Activated CD4-positive, alpha-beta T cell treated with anti-CD3 and anti-CD28 coated beads, Interleukin-2, Interleukin-4, amounts not matched to agents 100 ng/mL and 50 ng/mL, durations not matched to agents 16 hours and 8 hours (primary cell): ENCODE results near the gene SYNE3.
A peak's percentile ranks its signal among the peaks of the same experiment; 100 is the strongest.

ENCODE experiments used
- DNase-seq: peaks from one replicate; pipeline ENCODE4 v3.0.0-alpha.2; 2020; ENCODE audit warnings: low spot score

Gene SYNE3

GRCh38 chr14:95540236-95540855 lies 23.9 kb upstream of the SYNE3 start:
- DNase-seq: no peak

DNA sequence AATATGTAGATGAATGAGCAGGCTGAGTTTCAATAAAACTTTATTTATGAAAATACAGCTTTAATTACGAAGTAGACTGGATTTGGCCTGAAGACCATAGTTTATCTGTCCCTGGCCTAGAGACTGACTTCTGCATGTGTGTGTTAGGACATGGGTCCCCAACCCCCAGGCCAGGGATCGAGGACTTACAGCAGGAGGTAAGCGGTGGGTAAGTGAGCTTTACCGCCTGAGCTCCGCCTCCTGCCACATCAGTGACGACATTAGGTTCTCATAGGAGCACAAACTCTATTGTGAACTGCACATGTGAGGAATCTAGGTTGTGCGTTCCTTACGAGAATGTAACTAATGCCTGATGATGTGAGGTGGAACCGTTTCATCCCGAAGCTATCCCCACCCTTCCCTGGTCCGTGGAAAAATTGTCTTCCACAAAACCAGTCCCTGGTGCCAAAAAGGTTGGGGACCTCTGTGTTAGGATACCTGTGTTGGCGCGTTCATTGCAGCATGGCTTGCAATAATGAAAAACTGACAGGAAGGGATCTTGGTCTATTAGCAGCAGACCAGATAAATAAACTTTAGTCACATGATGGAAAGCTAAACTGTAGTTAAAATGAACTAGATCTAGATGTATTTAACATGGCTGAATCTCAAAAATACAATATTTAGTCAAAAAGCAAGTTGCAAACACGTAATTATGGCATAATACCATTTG lies 22.5 kb upstream of the SYNE3 start:
- DNase-seq: no peak

DNA sequence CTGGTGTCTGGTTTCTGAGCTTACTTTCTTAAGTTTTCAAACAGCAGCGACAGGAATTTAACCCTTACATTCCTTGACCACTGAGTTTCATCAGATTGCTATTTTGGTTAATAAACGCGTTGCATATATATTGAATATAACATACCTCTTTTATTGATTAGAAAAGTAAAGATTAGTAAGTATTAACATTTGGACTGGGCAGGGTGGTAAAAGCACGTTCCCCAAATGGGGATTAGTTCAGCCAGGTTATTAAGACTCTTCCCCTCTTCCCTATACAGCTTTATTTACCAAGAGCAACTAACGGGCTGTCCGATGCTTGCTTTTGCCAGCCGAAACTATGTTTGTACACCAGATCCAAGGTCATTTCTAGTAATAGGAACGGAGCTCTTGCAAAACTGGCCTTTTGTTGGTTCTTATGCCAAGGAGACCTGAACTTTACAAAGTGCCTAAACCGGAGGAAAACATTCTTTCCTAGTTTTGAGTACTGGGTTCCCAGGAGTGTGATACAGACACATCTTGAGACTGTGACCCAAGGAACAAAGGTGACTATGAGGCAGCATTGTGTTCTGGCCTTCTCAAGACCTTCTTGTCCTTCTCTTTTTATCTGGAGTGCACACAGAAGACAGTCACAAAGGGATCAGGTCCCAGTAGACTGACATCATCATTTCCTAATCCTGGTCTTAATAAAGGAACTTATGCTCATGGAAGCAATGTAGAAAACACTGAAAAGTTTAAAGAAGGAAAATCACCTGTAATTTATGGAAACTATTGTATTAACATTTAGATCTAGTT lies 21.0 kb upstream of the SYNE3 start:
- DNase-seq: no peak

DNA sequence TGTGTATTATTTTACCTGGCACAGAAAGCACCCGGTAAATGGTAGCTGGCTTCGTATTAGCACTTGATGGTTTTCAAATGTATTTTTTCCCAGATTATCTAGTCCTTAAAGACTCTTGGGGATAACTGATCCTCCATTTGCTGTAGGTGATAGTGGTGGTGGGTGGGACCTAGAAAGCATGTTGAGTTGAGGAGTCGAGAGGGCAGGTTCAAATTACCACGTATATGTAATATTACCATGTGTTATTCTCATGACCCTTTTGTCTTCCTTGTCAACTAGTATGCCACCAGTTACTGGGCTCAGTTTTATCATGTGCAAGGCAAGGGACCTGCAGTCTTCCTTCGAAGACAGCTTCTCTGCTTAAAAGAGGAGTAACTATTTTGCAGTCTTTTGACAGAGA lies 20.2 kb upstream of the SYNE3 start:
- DNase-seq: no peak

GRCh38 chr14:95536036-95536593 lies 19.7 kb upstream of the SYNE3 start:
- DNase-seq: no peak

GRCh38 chr14:95535226-95536021 lies 19.0 kb upstream of the SYNE3 start:
- DNase-seq: no peak

- DNase-seq: peak; percentile 100
Measured at GRCh38 chr14:95534299-95535225, 18.1 kb upstream of the SYNE3 start, which contains the start of gene GLRX5. TSS of gene GLRX5 (plus strand) at chr14:95535050. CDS start at chr14:95535090, 40 bp downstream.

DNA sequence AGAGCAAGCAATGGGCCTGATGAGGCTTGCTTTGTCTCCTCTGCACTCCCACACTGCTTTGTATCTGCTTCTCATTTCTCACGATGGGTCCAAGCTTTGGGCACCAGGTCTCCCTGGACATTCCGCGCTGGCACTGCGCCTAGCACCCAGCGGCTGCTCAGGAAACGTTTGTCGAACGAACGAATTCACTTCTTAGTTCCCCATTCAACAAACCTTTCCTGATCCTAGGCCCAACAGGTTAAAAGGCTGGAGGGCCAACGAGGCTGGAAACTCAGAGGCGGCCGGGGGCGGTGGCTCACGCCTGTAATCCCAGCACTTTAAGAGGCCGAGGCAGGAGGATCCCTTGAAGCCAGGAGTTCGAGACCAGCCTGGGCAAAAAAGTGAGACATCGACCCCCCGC lies 17.4 kb upstream of the SYNE3 start:
- DNase-seq: no peak

DNA sequence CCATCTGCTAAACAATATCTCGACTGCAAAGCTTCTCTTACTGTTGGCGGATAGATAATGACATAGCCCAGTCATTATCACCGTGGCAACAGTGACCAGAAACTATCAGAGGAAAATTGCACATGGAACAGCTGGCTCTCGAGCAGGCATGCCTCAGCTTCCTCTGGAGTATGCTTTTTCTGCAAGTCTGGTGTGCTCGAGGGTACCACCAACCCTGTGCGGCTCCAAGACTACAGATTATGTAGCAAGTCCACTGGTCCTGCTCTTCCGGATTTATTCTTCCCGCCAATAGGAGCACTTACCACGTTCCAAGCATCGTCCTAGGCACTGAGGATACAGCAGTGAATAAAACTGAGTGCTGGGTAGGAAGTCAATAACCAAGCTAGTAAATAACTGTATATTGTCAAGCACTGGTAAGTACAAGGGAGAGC lies 17.0 kb upstream of the SYNE3 start:
- DNase-seq: no peak

GRCh38 chr14:95531969-95532368 lies 15.5 kb upstream of the SYNE3 start:
- DNase-seq: no peak

DNA sequence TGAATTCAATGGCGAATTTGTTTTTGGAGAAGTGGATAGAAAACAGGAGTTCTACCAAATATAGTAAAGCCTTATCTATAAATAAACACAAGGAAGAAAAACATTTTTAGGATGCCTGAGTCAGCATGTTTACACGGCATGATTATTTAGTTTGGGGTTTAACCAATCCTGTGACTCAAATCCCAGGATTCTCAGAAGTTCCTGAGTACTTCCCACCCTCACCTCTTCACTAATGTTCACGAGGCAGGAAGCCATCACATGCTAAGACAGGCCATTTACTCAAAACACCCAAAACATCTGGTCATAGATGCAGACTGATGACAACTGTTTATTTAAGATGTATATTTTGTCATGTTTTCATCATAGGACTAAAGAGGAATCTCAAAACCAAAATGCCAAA lies 15.0 kb upstream of the SYNE3 start:
- no peak for DNase-seq

DNA sequence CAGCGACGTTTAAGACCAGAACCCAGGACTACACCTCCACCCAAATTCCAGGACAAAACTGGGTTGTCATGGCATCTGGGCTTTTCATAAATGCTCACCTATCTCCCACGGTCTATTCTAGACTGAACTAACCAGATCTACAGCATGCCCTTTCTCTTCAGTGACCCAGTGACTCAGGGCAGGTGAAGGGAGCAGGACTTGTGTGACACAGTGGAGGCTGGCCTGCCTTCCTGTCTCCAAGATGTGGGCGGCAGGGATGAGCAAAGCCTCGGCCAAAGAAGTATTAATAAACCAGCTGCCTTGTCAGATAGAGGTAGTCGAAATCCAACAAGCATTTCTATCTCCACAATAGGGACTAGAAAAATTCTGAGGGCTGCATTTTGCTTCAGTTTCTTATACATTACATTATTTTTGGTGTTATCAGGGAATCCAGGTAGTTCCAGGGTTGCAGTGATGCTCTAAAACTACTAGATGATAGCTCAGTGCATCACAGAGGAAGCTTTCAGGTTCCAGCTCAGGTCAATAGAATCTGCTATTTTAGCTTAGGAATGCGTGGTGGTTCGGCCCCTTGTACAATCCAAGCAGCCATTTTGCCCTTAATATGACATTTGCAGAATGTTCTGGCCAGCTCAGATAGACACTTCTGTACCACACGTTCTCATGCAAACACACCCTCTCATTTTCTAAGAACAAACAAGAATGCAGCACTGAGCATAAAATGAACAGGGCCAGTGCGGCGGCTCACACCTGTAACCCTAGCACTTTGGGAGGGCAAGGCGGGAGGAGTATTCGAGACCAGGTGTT lies 14.2 kb upstream of the SYNE3 start:
- no peak for DNase-seq

DNA sequence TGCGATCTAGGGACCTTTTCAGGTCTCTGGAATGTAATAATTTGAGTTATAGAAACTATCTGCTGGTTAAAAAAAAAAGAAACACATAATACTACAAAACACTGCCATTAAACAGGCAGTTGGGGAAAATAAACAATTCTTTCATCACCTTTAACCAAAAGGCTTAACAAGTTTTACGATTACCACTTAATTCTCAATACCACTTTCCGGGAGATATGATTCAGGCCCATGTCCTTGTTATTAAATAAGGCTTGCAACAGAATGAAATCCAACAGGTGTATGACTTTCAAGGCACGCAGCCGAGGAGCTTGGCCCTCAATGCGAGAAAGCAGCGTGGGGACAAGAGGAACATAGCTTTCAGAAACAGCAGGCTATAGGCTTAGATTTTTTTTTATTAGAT lies 12.8 kb upstream of the SYNE3 start:
- DNase-seq: no peak

- DNase-seq: peak; percentile 72
Measured at GRCh38 chr14:95527387-95528002, 11.0 kb upstream of the SYNE3 start.

DNA sequence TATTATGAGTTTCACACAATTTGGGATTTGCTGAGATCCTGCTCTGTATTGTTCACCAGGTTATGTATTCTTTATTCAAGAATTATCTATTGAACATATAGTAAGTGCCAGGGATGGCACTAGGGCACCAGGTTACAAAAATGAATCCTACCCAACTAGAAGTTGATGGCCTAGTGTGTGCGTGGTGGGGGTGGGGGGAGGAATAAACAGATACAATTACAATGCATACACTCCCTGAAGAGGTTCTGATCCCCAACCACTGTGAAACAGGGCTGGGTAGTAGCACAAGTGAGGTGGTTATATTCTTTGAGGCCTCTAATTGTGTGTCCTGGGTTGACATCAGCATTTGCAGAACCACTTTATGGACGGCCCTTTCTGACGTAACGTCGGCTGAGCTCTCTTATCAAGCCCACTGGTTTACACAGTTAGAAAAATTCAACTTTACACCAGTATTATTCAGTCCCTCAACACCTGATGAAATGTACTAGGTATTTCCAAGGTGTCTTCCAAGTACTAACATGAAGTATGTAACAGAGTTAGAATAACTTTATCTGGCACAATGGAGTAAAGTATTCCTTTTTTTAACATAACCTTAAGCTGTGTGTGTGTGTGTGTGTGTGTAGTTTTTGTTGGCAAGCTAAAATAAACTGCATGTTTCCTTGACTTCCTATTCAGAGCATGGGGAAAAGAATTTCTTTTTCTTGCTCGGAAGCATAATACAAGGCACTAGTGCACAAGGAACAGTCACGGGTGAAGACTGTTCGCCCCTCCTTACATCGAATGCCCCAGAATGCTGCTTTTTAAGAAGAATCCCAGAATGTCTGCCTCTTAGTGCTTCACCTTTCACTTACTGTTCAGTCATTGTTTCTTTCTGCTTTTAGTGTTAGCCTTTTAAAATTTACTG lies 10.3 kb upstream of the SYNE3 start:
- DNase-seq: no peak

- DNase-seq: no peak
Measured at GRCh38 chr14:95525999-95526398, 9.5 kb upstream of the SYNE3 start.

DNA sequence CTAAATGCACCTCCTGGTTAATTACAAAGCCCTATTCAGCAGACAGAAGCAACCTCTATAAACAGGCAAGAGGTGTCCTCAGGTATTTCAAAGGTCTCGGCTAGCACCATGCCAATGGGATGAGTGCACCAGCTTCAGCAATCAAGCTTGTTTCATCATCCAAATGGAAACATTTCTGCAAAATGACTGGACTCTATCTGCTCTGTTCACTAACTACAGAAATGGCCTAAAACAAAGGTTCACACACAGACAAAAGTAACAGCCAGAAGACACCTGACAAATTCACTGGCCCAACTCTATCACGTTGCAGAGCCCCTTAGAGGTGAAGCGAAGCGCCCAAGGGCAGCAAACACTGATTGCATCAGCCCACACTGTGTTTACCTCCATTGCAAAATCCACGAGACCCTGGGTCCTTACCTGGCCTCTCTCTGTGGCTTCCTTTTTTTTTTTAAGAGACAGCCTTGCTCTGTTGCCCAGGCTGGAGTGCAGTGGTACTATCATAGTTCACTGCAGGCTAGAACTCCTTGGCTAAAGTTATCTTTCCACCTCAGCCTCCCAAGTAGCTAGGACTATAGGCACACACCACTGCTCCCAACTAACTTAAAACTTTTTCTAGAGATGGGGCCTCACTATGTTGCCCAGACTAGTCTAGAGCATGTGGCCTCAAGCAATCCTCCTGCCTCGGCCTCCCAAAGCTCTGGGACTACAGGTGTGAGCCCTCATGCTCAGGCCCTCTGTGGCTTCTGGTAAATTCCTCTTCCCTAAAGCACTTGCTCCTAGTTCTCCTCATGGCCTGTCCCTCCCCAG lies 8.5 kb upstream of the SYNE3 start:
- no peak for DNase-seq
